HepG2 (cell line): ENCODE results near the gene SOSTDC1. TPM values are rescaled to one million over a fixed set of nuclear protein-coding genes. Genes with fewer than 3 reads are reported as not detected.

ENCODE experiments used
- ATAC-seq: fragments of 200-7000 bp; cut with Tn5 transposase; 3 replicates; pipeline ENCODE4 v1.9.1; 2020; ENCODE audit warnings: mild to moderate bottlenecking, moderate library complexity
- BruUV-seq: library from RNA; stranded (reverse); fragments of 400-500 nt; replicated peaks from 2 replicates; lab custom pipeline; 2021; lab: Mats Ljungman, UMichigan
- CTCF ChIA-PET: fragments of 300-600 bp; formaldehyde crosslinking; extraction: SDS; loops from one replicate; lab custom pipeline; 2021; ENCODE audit warnings: low total read pairs, inconsistent platforms, low intra/inter-chr PET ratio; lab: Yijun Ruan, JAX
- POLR2A ChIA-PET: fragments of 350-600 bp; sonication (Branson Sonifier 250); formaldehyde crosslinking; loops from one replicate; lab custom pipeline; 2020; ENCODE audit warnings: antibody characterized with exemption, inconsistent platforms; lab: Yijun Ruan, JAX
- DNase-seq: peaks from one replicate; pipeline ENCODE4 v3.0.0-alpha.2; 2015; ENCODE audit warnings: low spot score
- FAIRE-seq: peaks from 3 replicates; lab custom pipeline; 2011; peaks lifted over from hg19 to GRCh38; lab: Jason Lieb, UNC
- H2AFZ ChIP-seq: one replicate; pipeline ENCODE4 v1.6.1; 2011; ENCODE audit warnings: low read length, inconsistent platforms
- H3K27ac ChIP-seq: fragments of 300-600 bp; 3 replicates; pipeline ENCODE4 v1.8.0; 2011; ENCODE audit warnings: mixed run types, mild to moderate bottlenecking, mixed read lengths, low read length, inconsistent platforms; ENCODE audit not compliant: insufficient read depth; ENCODE audit errors: extremely low read length
- H3K27me3 ChIP-seq, 2 experiments: fragments of 200-600 bp in 1 of 2; 2 replicates in 1 of 2; 3 replicates in 1 of 2; pipeline versions ENCODE4 v1.6.0 to v1.8.0; 2011; ENCODE audit warnings: low read length in 2 of 2, mild to moderate bottlenecking in 2 of 2, moderate library complexity in 2 of 2, inconsistent platforms in 1 of 2; ENCODE audit not compliant: insufficient read depth in 2 of 2, control insufficient read depth in 1 of 2
- H3K36me3 ChIP-seq, 2 experiments: fragments of 200-600 bp in 1 of 2; replicated peaks in 1 of 2; 2 replicates in 1 of 2; 3 replicates in 1 of 2; pipeline versions ENCODE4 v1.5.1 to v1.8.0; 2011; ENCODE audit warnings: low read length in 2 of 2, inconsistent platforms in 1 of 2; ENCODE audit not compliant: insufficient read depth in 2 of 2, control insufficient read depth in 1 of 2
- H3K4me1 ChIP-seq: 2 replicates; pipeline ENCODE4 v1.5.1; 2012; ENCODE audit warnings: low read length, inconsistent platforms; ENCODE audit not compliant: insufficient read depth
- H3K4me2 ChIP-seq: 2 replicates; pipeline ENCODE4 v1.6.0; 2011; ENCODE audit warnings: low read depth, low read length, inconsistent platforms
- H3K4me3 ChIP-seq, 3 experiments: fragments of 200-600 bp in 1 of 3; sonication (generic), shearing (Covaris generic) in 1 of 3; replicated peaks in 1 of 3; 2 replicates each; pipeline ENCODE4 v1.5.1; 2011 to 2016; ENCODE audit warnings: low read length in 3 of 3, inconsistent platforms in 2 of 3, low read depth in 2 of 3, mild to moderate bottlenecking in 2 of 3, control low read depth in 1 of 3, mixed read lengths in 1 of 3; ENCODE audit not compliant: insufficient read depth in 1 of 3
- H3K79me2 ChIP-seq: one replicate; pipeline ENCODE4 v1.6.1; 2011; ENCODE audit warnings: low read length, inconsistent platforms; ENCODE audit not compliant: insufficient read depth
- H3K9ac ChIP-seq: 2 replicates; pipeline ENCODE4 v1.6.0; 2011; ENCODE audit warnings: mild to moderate bottlenecking, low read depth, low read length, inconsistent platforms; ENCODE audit not compliant: insufficient read depth
- H3K9me3 ChIP-seq: 2 replicates; pipeline ENCODE4 v1.5.1; 2012; ENCODE audit warnings: mild to moderate bottlenecking, low read length
- H4K20me1 ChIP-seq: 2 replicates; pipeline ENCODE4 v1.6.0; 2011; ENCODE audit warnings: inconsistent platforms, mild to moderate bottlenecking, low read length, moderate library complexity; ENCODE audit not compliant: insufficient read depth
- DPF2 ChIP-seq: sonication (generic); formaldehyde crosslinking; IDR thresholded peaks from 2 replicates; pipeline ENCODE4 v1.4.0; 2020; ENCODE audit warnings: mild to moderate bottlenecking, low read depth, missing genetic modification reagents, borderline replicate concordance
- HDAC1 ChIP-seq: sonication (generic); formaldehyde crosslinking; IDR thresholded peaks from 2 replicates; pipeline ENCODE4 v1.5.1; 2020; ENCODE audit warnings: mild to moderate bottlenecking, missing genetic modification reagents
- KLF13 ChIP-seq: sonication (generic); formaldehyde crosslinking; IDR thresholded peaks from 2 replicates; pipeline ENCODE4 v1.4.0; 2020; ENCODE audit warnings: mild to moderate bottlenecking, missing genetic modification reagents
- NCOA1 ChIP-seq: sonication (generic); formaldehyde crosslinking; IDR thresholded peaks from 2 replicates; pipeline ENCODE4 v1.9.0; 2021; ENCODE audit warnings: missing genetic modification reagents
- RBM22 ChIP-seq: fragments of 200-400 bp; formaldehyde crosslinking; optimal IDR thresholded peaks from 2 replicates; pipeline ENCODE3; 2017; ENCODE audit warnings: mild to moderate bottlenecking, low read length, moderate library complexity
- RELA ChIP-seq: sonication (generic); formaldehyde crosslinking; IDR thresholded peaks from 2 replicates; pipeline ENCODE4 v1.4.0; 2020; ENCODE audit warnings: missing genetic modification reagents
- YEATS2 ChIP-seq: sonication (generic); formaldehyde crosslinking; IDR thresholded peaks from 2 replicates; pipeline ENCODE4 v1.4.0; 2020; ENCODE audit warnings: missing genetic modification reagents, borderline replicate concordance
- ZBTB26 ChIP-seq: IDR thresholded peaks from 2 replicates; pipeline ENCODE4 v1.6.1; 2016; ENCODE audit warnings: missing compliant biosample characterization, missing genetic modification reagents, borderline replicate concordance
- ZNF329 ChIP-seq: sonication (generic); formaldehyde crosslinking; IDR thresholded peaks from 2 replicates; pipeline ENCODE4 v1.9.0; 2021; ENCODE audit warnings: low read depth, mild to moderate bottlenecking, missing genetic modification reagents
- ZNF549 ChIP-seq: sonication (generic); formaldehyde crosslinking; IDR thresholded peaks from 2 replicates; pipeline ENCODE4 v1.5.0; 2020; ENCODE audit warnings: missing genetic modification reagents
- ZNF737 ChIP-seq: sonication (generic); formaldehyde crosslinking; IDR thresholded peaks from 2 replicates; pipeline ENCODE4 v1.5.0; 2020; ENCODE audit warnings: missing genetic modification reagents, mild to moderate bottlenecking, borderline replicate concordance
- ZNF776 ChIP-seq: sonication (generic); formaldehyde crosslinking; IDR thresholded peaks from 2 replicates; pipeline ENCODE4 v1.4.0; 2020; ENCODE audit warnings: mild to moderate bottlenecking, missing genetic modification reagents
- ZNF790 ChIP-seq: sonication (generic); formaldehyde crosslinking; IDR thresholded peaks from 2 replicates; pipeline ENCODE4 v1.8.0; 2022; ENCODE audit warnings: missing genetic modification reagents, mild to moderate bottlenecking, borderline replicate concordance
- WGBS: methylation state at CpG from one replicate; pipeline ENCODE4 v1.1.6; 2017; ENCODE audit warnings: low lambda C conversion rate; 5-methylcytosine and 5-hydroxymethylcytosine counted together
- in situ Hi-C: cut with HindIII; loops from 2 replicates; pipeline ENCODE4 v1.10.0; 2017; ENCODE audit warnings: low pct_unique_long_range_greater_than_20kb; ENCODE audit not compliant: extremely low pct_ligation_motif_present
- intact Hi-C: fragments of 100-400 bp; cut with micrococcal nuclease; formaldehyde crosslinking; loops from one replicate; pipeline ENCODE4 v1.10.0; 2022; ENCODE audit not compliant: unreplicated experiment
- polyA plus RNA-seq, 8 experiments: library from polyadenylated mRNA; depleted of rRNA in 3 of 8; stranded (reverse) in 7 of 8; unstranded in 1 of 8; fragments of >200 nt; fragmentation: Illumina TruSeq in 4 of 8; extraction: Trizol in 4 of 8; gene quantifications; 2 replicates each; pipeline versions ENCODE4 v1.2.1 to v1.2.3, GENCODE V29; 2011 to 2016; ENCODE audit warnings: low read depth in 4 of 8, missing spikeins in 1 of 8, mixed read lengths in 1 of 8; ENCODE audit not compliant: insufficient read depth in 1 of 8
- total RNA-seq, 5 experiments: library from RNA; depleted of rRNA; stranded (reverse); fragments of >200 nt; fragmentation: Illumina TruSeq; extraction: Trizol; gene quantifications; 2 replicates each; pipeline ENCODE4 v1.2.3, GENCODE V29; 2016; ENCODE audit warnings: low read depth in 1 of 5
- TF ChIP-seq, protein P1 (sequence below): sonication (generic); formaldehyde crosslinking; IDR thresholded peaks from 2 replicates; pipeline ENCODE4 v1.4.0; 2020; ENCODE audit warnings: missing genetic modification reagents
- TF ChIP-seq, protein P2 (sequence below): sonication (generic); formaldehyde crosslinking; IDR thresholded peaks from 2 replicates; pipeline ENCODE4 v1.9.0; 2022; ENCODE audit warnings: missing genetic modification reagents, mild to moderate bottlenecking, borderline replicate concordance

SOSTDC1 gene
- total and polyA plus RNA-seq, 2 of the 13 experiments (the other 11 are each of a cell fraction or from before 2014, with no cell fraction given) = not detected

DNA sequence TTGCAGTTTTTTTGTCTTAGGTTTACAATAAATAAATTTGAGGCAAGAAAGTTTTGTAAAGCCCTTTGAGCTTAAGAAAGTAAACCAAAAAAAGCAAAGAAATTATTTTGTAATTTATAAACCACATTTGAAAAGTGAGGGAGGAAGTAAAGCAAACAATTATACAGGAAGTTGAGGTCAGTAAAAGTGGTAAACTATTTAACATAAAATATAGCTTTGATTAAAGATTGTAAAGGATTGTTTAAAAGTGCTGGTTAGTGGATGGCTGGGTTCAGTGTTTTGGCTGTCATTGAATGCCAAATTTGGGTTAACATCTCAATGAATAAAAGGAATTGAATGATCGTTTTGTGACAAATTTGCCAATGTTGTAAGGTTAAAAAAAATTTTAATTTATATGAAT lies 9.9 kb downstream of the SOSTDC1 start:
- in situ Hi-C loops = no loop called here
- no peak for FAIRE-seq
- TF ChIP-seq, protein P1, sequence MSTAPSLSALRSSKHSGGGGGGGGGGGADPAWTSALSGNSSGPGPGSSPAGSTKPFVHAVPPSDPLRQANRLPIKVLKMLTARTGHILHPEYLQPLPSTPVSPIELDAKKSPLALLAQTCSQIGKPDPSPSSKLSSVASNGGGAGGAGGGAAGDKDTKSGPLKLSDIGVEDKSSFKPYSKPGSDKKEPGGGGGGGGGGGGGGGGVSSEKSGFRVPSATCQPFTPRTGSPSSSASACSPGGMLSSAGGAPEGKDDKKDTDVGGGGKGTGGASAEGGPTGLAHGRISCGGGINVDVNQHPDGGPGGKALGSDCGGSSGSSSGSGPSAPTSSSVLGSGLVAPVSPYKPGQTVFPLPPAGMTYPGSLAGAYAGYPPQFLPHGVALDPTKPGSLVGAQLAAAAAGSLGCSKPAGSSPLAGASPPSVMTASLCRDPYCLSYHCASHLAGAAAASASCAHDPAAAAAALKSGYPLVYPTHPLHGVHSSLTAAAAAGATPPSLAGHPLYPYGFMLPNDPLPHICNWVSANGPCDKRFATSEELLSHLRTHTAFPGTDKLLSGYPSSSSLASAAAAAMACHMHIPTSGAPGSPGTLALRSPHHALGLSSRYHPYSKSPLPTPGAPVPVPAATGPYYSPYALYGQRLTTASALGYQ (CRISPR knock-in tag) = no peak
- no peak for TF ChIP-seq KLF13
- TF ChIP-seq YEATS2 = no peak
- TF ChIP-seq RELA (CRISPR knock-in tag) = no peak
- no peak for TF ChIP-seq ZNF549 (CRISPR knock-in tag)
- no peak for TF ChIP-seq HDAC1 (CRISPR knock-in tag)
- TF ChIP-seq ZNF737 (CRISPR knock-in tag) = no peak
- TF ChIP-seq, protein P2, sequence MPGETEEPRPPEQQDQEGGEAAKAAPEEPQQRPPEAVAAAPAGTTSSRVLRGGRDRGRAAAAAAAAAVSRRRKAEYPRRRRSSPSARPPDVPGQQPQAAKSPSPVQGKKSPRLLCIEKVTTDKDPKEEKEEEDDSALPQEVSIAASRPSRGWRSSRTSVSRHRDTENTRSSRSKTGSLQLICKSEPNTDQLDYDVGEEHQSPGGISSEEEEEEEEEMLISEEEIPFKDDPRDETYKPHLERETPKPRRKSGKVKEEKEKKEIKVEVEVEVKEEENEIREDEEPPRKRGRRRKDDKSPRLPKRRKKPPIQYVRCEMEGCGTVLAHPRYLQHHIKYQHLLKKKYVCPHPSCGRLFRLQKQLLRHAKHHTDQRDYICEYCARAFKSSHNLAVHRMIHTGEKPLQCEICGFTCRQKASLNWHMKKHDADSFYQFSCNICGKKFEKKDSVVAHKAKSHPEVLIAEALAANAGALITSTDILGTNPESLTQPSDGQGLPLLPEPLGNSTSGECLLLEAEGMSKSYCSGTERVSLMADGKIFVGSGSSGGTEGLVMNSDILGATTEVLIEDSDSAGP (CRISPR knock-in tag) = no peak
- TF ChIP-seq ZNF329 (CRISPR knock-in tag) = no peak
- TF ChIP-seq ZNF776 (CRISPR knock-in tag) = no peak
- TF ChIP-seq RBM22 = no peak
- TF ChIP-seq ZNF790 (CRISPR knock-in tag) = no peak
- TF ChIP-seq NCOA1 (CRISPR knock-in tag) = no peak
- no peak for TF ChIP-seq ZBTB26 (CRISPR knock-in tag)
- TF ChIP-seq DPF2 (CRISPR knock-in tag) = no peak

More for the DNA sequence above, 9.9 kb downstream of the SOSTDC1 start:
- no peaks in the 10 kb centered on the region for H4K20me1 ChIP-seq
- BruUV-seq = no TSS peak
- ATAC-seq (no peak), DNase-seq (no peak)
- H3K9ac ChIP-seq = no peak overlapping the region
- no peak overlapping the region for H3K4me2 ChIP-seq
- H3K27me3 ChIP-seq = no peaks in the 10 kb centered on the region
- no peaks in the 10 kb centered on the region for H3K4me1 ChIP-seq
- no peaks in the 10 kb centered on the region for H3K79me2 ChIP-seq
- no peak overlapping the region for H3K27ac ChIP-seq
- H3K36me3 ChIP-seq = no peaks in the 10 kb centered on the region
- no peaks in the 10 kb centered on the region for H3K9me3 ChIP-seq
- H2AFZ ChIP-seq = no peak overlapping the region
- ChIA-PET CTCF (no interaction called here), POLR2A (no interaction called here)
- H3K4me3 ChIP-seq = no peak overlapping the region
- 0% methylated on average over 1 of the region's 1 CpG for WGBS
- intact Hi-C loops = no loop called here
